GM12874 (cell line): ENCODE data around the gene OR14J1.

Source experiments
- CTCF ChIP-seq: IDR thresholded peaks from 2 replicates; pipeline ENCODE4 v1.5.1; 2011; ENCODE audit warnings: low read depth, mild to moderate bottlenecking, control low read depth, low read length, moderate library complexity; ENCODE audit not compliant: insufficient read depth

The OR14J1 gene

GRCh38 chr6:29301316-29301715 lies at the start of gene OR14J1:
Gene OR14J1, plus strand, starts transcription at chr6:29301701. Its CDS starts 4,989 bp downstream, at chr6:29306690.
- TF ChIP-seq CTCF: no peak

GRCh38 chr6:29251736-29252135 lies 49.8 kb upstream of the OR14J1 start:
- TF ChIP-seq CTCF: no peak

- TF ChIP-seq CTCF: no peak
These were observed 46.0 kb upstream of the OR14J1 start for GRCh38 chr6:29255530-29255929.

- no peak for TF ChIP-seq CTCF
These were observed 41.8 kb upstream of the OR14J1 start for GRCh38 chr6:29259721-29260120.

- no peak for TF ChIP-seq CTCF
These were observed 38.5 kb upstream of the OR14J1 start for GRCh38 chr6:29263001-29263400.

- TF ChIP-seq CTCF: no peak
These were observed 7.0 kb upstream of the OR14J1 start for GRCh38 chr6:29294499-29294914.

- no peak for TF ChIP-seq CTCF
These were observed 6.3 kb upstream of the OR14J1 start for GRCh38 chr6:29295181-29295585.

- no peak for TF ChIP-seq CTCF
These were observed 5.9 kb upstream of the OR14J1 start for GRCh38 chr6:29295623-29296022.
